ENCODE measurements around the gene OSBPL2. TPM values are rescaled to one million over a fixed set of nuclear protein-coding genes. Genes with fewer than 3 reads are reported as not detected.

The OSBPL2 gene
- total RNA-seq, 1 experiment from 2014 or later, result 49.5 TPM

- no peaks in the 10 kb centered on the region for H3K27me3 Mint-ChIP-seq (ENCODE audit: low read depth)
- ChIA-PET POLR2A (interaction anchor here (0.5 kb wide), 1 partner anchor 17 kb away, joined by 4 read pairs; no protein-coding TSS in a partner anchor), CTCF (no interaction called here)
- ATAC-seq (no peak), DNase-seq (ENCODE audit: low spot score) (no peak)
- no peak overlapping the region for H3K27ac Mint-ChIP-seq
- H3K4me1 Mint-ChIP-seq, result peaks cover 3% of the 10 kb centered on the region; the same call in 1 of the 2 replicates
- TF ChIP-seq SOX15 (CRISPR knock-in tag; IDR thresholded peaks at IDR 0.05) (no peak), FOXP1 (CRISPR knock-in tag; IDR thresholded peaks at IDR 0.05; ENCODE audit: borderline replicate concordance) (no peak), KAT7 (CRISPR knock-in tag; IDR thresholded peaks at IDR 0.05; ENCODE audit: borderline replicate concordance) (no peak), ZMAT4 (CRISPR knock-in tag; IDR thresholded peaks at IDR 0.05) (no peak)
- TF ChIP-seq, protein P1, sequence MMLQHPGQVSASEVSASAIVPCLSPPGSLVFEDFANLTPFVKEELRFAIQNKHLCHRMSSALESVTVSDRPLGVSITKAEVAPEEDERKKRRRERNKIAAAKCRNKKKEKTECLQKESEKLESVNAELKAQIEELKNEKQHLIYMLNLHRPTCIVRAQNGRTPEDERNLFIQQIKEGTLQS (CRISPR knock-in tag; conservative IDR thresholded peaks at IDR 0.05), result no peak
- TF ChIP-seq, protein P2, sequence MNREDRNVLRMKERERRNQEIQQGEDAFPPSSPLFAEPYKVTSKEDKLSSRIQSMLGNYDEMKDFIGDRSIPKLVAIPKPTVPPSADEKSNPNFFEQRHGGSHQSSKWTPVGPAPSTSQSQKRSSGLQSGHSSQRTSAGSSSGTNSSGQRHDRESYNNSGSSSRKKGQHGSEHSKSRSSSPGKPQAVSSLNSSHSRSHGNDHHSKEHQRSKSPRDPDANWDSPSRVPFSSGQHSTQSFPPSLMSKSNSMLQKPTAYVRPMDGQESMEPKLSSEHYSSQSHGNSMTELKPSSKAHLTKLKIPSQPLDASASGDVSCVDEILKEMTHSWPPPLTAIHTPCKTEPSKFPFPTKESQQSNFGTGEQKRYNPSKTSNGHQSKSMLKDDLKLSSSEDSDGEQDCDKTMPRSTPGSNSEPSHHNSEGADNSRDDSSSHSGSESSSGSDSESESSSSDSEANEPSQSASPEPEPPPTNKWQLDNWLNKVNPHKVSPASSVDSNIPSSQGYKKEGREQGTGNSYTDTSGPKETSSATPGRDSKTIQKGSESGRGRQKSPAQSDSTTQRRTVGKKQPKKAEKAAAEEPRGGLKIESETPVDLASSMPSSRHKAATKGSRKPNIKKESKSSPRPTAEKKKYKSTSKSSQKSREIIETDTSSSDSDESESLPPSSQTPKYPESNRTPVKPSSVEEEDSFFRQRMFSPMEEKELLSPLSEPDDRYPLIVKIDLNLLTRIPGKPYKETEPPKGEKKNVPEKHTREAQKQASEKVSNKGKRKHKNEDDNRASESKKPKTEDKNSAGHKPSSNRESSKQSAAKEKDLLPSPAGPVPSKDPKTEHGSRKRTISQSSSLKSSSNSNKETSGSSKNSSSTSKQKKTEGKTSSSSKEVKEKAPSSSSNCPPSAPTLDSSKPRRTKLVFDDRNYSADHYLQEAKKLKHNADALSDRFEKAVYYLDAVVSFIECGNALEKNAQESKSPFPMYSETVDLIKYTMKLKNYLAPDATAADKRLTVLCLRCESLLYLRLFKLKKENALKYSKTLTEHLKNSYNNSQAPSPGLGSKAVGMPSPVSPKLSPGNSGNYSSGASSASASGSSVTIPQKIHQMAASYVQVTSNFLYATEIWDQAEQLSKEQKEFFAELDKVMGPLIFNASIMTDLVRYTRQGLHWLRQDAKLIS (CRISPR knock-in tag; IDR thresholded peaks at IDR 0.05; ENCODE audit: borderline replicate concordance), result no peak
- peaks cover 17% of the 10 kb centered on the region for H3K36me3 Mint-ChIP-seq
- no peak overlapping the region for H3K4me3 Mint-ChIP-seq
- H3K9me3 Mint-ChIP-seq, result no peaks in the 10 kb centered on the region
These were observed 32.5 kb upstream of the OSBPL2 start for GRCh38 chr20:62205618-62206387.

DNA sequence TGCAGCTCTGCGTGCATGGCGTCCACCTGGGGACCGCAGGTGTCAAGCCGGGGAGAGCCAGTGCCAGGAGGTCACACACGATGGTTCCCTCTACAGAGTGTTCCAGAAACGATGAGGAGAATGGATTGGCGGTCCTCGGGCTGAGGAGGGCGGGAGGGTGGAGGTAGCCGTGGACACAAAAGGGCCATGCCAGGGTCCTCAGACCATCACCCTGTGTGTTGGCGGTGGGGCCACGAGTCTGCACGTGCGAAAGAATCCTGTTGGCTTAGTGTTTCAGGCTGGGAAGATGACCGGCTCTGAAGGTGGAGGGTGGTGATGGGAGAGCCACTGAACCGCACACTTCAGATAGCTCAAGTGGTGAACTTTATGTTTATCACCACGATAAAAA is 31.9 kb upstream of the OSBPL2 start:
- CTCF ChIA-PET, result interaction anchor here (0.6 kb wide), 2 partner anchors 266 to 773 kb away, joined by 4 read pairs; no protein-coding TSS in a partner anchor
- peaks cover 3% of the 10 kb centered on the region; the same call in 1 of the 2 replicates for H3K4me1 Mint-ChIP-seq
- DNase-seq (ENCODE audit: low spot score), result no peak
- ATAC-seq, result no peak
- H3K27me3 Mint-ChIP-seq (ENCODE audit: low read depth), result no peaks in the 10 kb centered on the region
- peaks cover 16% of the 10 kb centered on the region for H3K36me3 Mint-ChIP-seq
- H3K27ac Mint-ChIP-seq, result no peak overlapping the region
- POLR2A ChIA-PET, result interaction anchor here (0.5 kb wide), 1 partner anchor 17 kb away, joined by 4 read pairs; no protein-coding TSS in a partner anchor
- no peak overlapping the region for H3K4me3 Mint-ChIP-seq
- TF ChIP-seq NR2C2 (CRISPR knock-in tag; IDR thresholded peaks at IDR 0.05) (no peak), NR3C1 (CRISPR knock-in tag; conservative IDR thresholded peaks at IDR 0.05; ENCODE audit: low read depth) (no peak), TCF7 (CRISPR knock-in tag; IDR thresholded peaks at IDR 0.05; ENCODE audit: low read depth) (no peak), GABPB1 (CRISPR knock-in tag; IDR thresholded peaks at IDR 0.05) (no peak), KAT7 (CRISPR knock-in tag; IDR thresholded peaks at IDR 0.05; ENCODE audit: borderline replicate concordance) (no peak)
- TF ChIP-seq, protein P3, sequence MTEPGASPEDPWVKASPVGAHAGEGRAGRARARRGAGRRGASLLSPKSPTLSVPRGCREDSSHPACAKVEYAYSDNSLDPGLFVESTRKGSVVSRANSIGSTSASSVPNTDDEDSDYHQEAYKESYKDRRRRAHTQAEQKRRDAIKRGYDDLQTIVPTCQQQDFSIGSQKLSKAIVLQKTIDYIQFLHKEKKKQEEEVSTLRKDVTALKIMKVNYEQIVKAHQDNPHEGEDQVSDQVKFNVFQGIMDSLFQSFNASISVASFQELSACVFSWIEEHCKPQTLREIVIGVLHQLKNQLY (CRISPR knock-in tag; IDR thresholded peaks at IDR 0.05), result no peak
- H3K9me3 Mint-ChIP-seq, result no peaks in the 10 kb centered on the region

GRCh38 chr20:62208061-62208794 is 30.1 kb upstream of the OSBPL2 start:
- ChIA-PET POLR2A (interaction anchor here (0.6 kb wide), 1 partner anchor 597 kb away, joined by 5 read pairs; no protein-coding TSS in a partner anchor), CTCF (interaction anchor here (1.1 to 1.4 kb wide), 2 partner anchors 94 to 206 kb away, joined by 4 read pairs; partner anchors contain the start of gene ADRM1)
- Mint-ChIP-seq H3K9me3 (no peaks in the 10 kb centered on the region), H3K27ac (no peak overlapping the region), H3K36me3 (0 out of 2 replicates have a peak, but pooled peaks cover 2% of the 10 kb centered on the region), H3K27me3 (ENCODE audit: low read depth) (no peaks in the 10 kb centered on the region), H3K4me3 (no peak overlapping the region), H3K4me1 (peaks cover 3% of the 10 kb centered on the region; the same call in 1 of the 2 replicates)
- ATAC-seq (no peak), DNase-seq (ENCODE audit: low spot score) (no peak)
- no peak for TF ChIP-seq NR2C2 (CRISPR knock-in tag; IDR thresholded peaks at IDR 0.05)
- TF ChIP-seq NFE2L1 (CRISPR knock-in tag; IDR thresholded peaks at IDR 0.05), result no peak
- TF ChIP-seq, protein P4, sequence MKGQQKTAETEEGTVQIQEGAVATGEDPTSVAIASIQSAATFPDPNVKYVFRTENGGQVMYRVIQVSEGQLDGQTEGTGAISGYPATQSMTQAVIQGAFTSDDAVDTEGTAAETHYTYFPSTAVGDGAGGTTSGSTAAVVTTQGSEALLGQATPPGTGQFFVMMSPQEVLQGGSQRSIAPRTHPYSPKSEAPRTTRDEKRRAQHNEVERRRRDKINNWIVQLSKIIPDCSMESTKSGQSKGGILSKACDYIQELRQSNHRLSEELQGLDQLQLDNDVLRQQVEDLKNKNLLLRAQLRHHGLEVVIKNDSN (CRISPR knock-in tag; IDR thresholded peaks at IDR 0.05), result no peak
- no peak for TF ChIP-seq HMGA2 (CRISPR knock-in tag; IDR thresholded peaks at IDR 0.05)
- no peak for TF ChIP-seq ZNF219 (CRISPR knock-in tag; IDR thresholded peaks at IDR 0.05; ENCODE audit: borderline replicate concordance)
- TF ChIP-seq GTF2I (CRISPR knock-in tag; conservative IDR thresholded peaks at IDR 0.05), result no peak
- no peak for TF ChIP-seq GABPB1 (CRISPR knock-in tag; IDR thresholded peaks at IDR 0.05)
- no peak for TF ChIP-seq OVOL2 (CRISPR knock-in tag; IDR thresholded peaks at IDR 0.05; ENCODE audit: borderline replicate concordance)
- TF ChIP-seq, protein P5, sequence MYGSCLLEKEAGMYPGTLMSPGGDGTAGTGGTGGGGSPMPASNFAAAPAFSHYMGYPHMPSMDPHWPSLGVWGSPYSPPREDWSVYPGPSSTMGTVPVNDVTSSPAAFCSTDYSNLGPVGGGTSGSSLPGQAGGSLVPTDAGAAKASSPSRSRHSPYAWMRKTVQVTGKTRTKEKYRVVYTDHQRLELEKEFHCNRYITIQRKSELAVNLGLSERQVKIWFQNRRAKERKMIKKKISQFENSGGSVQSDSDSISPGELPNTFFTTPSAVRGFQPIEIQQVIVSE (CRISPR knock-in tag; IDR thresholded peaks at IDR 0.05; ENCODE audit: borderline replicate concordance), result no peak
- no peak for TF ChIP-seq ESRRA (CRISPR knock-in tag; IDR thresholded peaks at IDR 0.05; ENCODE audit: borderline replicate concordance)
- no peak for TF ChIP-seq ATF1 (CRISPR knock-in tag; IDR thresholded peaks at IDR 0.05)

All from WTC11 (cell line).